ENCODE measurements around the gene XPOT. TPM values are rescaled to one million over a fixed set of nuclear protein-coding genes. Genes with fewer than 3 reads are reported as not detected.
A peak's percentile ranks its signal among the peaks of the same experiment; 100 is the strongest.
"Not testable (repeated sequence)": the region's sequence is repeated elsewhere in the genome, so short reads cannot be mapped to it uniquely, and the experiment has no call there.

The XPOT gene, protein sequence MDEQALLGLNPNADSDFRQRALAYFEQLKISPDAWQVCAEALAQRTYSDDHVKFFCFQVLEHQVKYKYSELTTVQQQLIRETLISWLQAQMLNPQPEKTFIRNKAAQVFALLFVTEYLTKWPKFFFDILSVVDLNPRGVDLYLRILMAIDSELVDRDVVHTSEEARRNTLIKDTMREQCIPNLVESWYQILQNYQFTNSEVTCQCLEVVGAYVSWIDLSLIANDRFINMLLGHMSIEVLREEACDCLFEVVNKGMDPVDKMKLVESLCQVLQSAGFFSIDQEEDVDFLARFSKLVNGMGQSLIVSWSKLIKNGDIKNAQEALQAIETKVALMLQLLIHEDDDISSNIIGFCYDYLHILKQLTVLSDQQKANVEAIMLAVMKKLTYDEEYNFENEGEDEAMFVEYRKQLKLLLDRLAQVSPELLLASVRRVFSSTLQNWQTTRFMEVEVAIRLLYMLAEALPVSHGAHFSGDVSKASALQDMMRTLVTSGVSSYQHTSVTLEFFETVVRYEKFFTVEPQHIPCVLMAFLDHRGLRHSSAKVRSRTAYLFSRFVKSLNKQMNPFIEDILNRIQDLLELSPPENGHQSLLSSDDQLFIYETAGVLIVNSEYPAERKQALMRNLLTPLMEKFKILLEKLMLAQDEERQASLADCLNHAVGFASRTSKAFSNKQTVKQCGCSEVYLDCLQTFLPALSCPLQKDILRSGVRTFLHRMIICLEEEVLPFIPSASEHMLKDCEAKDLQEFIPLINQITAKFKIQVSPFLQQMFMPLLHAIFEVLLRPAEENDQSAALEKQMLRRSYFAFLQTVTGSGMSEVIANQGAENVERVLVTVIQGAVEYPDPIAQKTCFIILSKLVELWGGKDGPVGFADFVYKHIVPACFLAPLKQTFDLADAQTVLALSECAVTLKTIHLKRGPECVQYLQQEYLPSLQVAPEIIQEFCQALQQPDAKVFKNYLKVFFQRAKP
- total RNA-seq = 151 and 180 TPM in 2 replicates

- H3K27me3 ChIP-seq (ENCODE audit: control insufficient read depth, insufficient read depth, low read length) = no peaks in the 10 kb centered on the region
- FAIRE-seq = no peak
- H3K36me3 ChIP-seq (ENCODE audit: control insufficient read depth, insufficient read depth, low read length) = peaks cover 3% of the 10 kb centered on the region
- peak within 1 kb of the TSS; percentile 100 for H3K4me3 ChIP-seq (ENCODE audit: low read depth, low read length)
- no peak for TF ChIP-seq CTCF (IDR thresholded peaks at IDR 0.05; ENCODE audit: insufficient read depth, low read length, severe bottlenecking)
- peak; percentile 96 for DNase-seq (ENCODE audit: low read depth)
Observed at GRCh38 chr12:64403707-64404469, at the start of gene XPOT. TSS of gene XPOT (plus strand) at chr12:64404392. CDS start at chr12:64410036, 5,644 bp downstream.

DNA sequence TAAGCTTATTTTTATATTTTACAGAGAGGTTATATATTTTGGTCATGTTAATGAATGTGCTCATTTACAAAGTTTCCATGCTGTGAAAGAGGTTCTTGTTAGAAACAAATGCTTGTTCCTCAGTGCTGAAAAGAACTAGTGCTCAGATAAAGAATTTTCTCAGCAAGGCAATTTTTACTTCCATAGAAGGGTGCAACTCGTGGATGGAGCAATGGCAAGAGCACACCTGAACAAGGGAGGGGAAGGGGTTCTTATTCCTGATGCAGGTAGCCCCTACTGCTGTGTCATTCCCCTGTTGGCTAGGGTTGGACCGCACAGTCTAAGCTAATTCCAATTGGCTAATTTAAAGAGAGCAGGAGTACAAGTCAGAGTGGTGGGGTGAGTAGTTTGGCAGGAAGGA, 48.0 kb upstream of the XPOT start:
- not testable (repeated sequence) for FAIRE-seq; DNase-seq (ENCODE audit: low read depth); H3K27me3 ChIP-seq (ENCODE audit: control insufficient read depth, insufficient read depth, low read length); H3K36me3 ChIP-seq (ENCODE audit: control insufficient read depth, insufficient read depth, low read length); H3K4me3 ChIP-seq (ENCODE audit: low read depth, low read length)

- not testable (repeated sequence) for H3K27me3 ChIP-seq (ENCODE audit: control insufficient read depth, insufficient read depth, low read length); H3K36me3 ChIP-seq (ENCODE audit: control insufficient read depth, insufficient read depth, low read length); H3K4me3 ChIP-seq (ENCODE audit: low read depth, low read length); FAIRE-seq; DNase-seq (ENCODE audit: low read depth)
Observed at GRCh38 chr12:64361173-64361572, 43.0 kb upstream of the XPOT start.

GRCh38 chr12:64362721-64363305, 41.4 kb upstream of the XPOT start:
- Histone ChIP-seq H3K36me3 (ENCODE audit: control insufficient read depth, insufficient read depth, low read length) (no peaks in the 10 kb centered on the region), H3K27me3 (ENCODE audit: control insufficient read depth, insufficient read depth, low read length) (no peaks in the 10 kb centered on the region), H3K4me3 (ENCODE audit: low read depth, low read length) (no peak overlapping the region)
- DNase-seq (ENCODE audit: low read depth) (no peak), FAIRE-seq (no peak)
- TF ChIP-seq CTCF (IDR thresholded peaks at IDR 0.05; ENCODE audit: insufficient read depth, low read length, severe bottlenecking) = no peak

DNA sequence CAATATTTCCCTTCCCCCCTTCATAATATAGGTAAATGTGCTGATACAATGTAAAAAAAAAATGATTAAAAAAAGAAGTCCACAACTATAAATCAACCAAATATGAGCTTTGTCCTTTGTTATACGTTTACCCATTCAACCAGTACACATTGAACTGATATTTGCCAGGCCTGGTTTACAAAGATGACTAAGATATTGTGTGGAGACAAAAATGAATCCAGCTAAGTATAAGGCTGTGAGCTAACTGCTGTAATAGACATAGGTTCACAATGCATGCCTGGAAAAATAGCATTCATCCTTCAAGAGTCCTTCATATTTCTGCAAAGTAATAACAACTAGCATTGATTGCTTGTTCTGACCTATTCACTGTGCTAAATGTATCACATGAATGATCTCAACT, 20.5 kb upstream of the XPOT start:
- no peaks in the 10 kb centered on the region for H3K27me3 ChIP-seq (ENCODE audit: control insufficient read depth, insufficient read depth, low read length)
- no peak for FAIRE-seq
- H3K36me3 ChIP-seq (ENCODE audit: control insufficient read depth, insufficient read depth, low read length) = no peaks in the 10 kb centered on the region
- DNase-seq (ENCODE audit: low read depth) = no peak
- no peak for TF ChIP-seq CTCF (IDR thresholded peaks at IDR 0.05; ENCODE audit: insufficient read depth, low read length, severe bottlenecking)
- H3K4me3 ChIP-seq (ENCODE audit: low read depth, low read length) = no peak overlapping the region

DNA sequence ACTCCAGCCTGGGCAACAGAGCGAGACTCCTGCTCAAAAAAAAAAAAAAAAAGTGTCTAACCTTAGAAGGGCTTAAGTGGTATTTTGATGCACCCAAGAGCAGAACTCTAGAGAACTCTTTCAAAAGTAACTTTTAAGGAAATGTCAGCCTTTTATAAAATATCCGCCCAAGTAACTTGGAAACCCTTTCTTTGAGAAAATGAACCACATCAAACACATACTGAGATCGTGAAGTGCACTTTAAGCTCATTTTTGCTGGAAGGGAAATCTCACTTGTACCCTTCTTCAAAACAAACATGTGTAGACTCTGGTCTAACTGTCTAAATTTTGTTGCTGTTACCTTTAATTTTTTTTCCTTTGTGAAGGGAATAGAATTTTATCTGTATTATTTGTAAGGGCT, 19.2 kb upstream of the XPOT start:
- Histone ChIP-seq H3K36me3 (ENCODE audit: control insufficient read depth, insufficient read depth, low read length) (no peaks in the 10 kb centered on the region), H3K27me3 (ENCODE audit: control insufficient read depth, insufficient read depth, low read length) (no peaks in the 10 kb centered on the region), H3K4me3 (ENCODE audit: low read depth, low read length) (no peak overlapping the region)
- DNase-seq (ENCODE audit: low read depth) = no peak
- TF ChIP-seq CTCF (IDR thresholded peaks at IDR 0.05; ENCODE audit: insufficient read depth, low read length, severe bottlenecking) = no peak
- no peak for FAIRE-seq

All from bronchial epithelial cell (primary cell).